ENCODE data around the gene IDH2. TPM values are rescaled to one million over a fixed set of nuclear protein-coding genes. Genes with fewer than 3 reads are reported as not detected.
A peak's percentile ranks its signal among the peaks of the same experiment; 100 is the strongest.

Gene IDH2
- total RNA-seq, 1 donor from 2014 or later: 93.1 TPM

DNA sequence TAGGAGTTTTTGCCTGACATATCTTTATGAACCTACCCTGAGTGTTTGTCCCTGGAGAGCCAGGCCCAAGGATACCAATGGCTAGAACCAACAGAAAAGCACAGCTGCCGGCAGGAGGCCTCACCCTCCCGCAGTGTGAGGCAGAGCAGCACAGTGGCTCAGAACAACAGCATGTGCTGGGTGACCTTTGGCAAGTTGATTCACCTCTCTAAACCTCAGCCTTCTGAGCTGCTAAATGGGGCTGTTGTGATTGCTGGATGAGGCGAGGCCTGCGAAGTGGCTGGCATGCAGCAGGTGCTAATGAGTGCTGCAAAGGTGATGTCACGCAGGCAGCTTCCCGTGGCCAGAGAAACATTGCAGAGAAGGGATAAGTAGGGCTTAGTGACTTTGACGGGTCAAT is 23.3 kb downstream of the IDH2 start:
- Mint-ChIP-seq H3K27ac (no peak overlapping the region), H3K9me3 (no peaks in the 10 kb centered on the region), H3K4me1 (peaks cover 8% of the 10 kb centered on the region), H3K4me3 (no peak overlapping the region), H3K36me3 (peaks cover 23% of the 10 kb centered on the region), H3K27me3 (ENCODE audit: insufficient read depth, low read depth) (peaks cover 2% of the 10 kb centered on the region)
- TF ChIP-seq EZH2phosphoT487 (IDR thresholded peaks at IDR 0.05) (no peak), EZH2 (IDR thresholded peaks at IDR 0.05) (no peak)
- TF ChIP-seq, protein P1, sequence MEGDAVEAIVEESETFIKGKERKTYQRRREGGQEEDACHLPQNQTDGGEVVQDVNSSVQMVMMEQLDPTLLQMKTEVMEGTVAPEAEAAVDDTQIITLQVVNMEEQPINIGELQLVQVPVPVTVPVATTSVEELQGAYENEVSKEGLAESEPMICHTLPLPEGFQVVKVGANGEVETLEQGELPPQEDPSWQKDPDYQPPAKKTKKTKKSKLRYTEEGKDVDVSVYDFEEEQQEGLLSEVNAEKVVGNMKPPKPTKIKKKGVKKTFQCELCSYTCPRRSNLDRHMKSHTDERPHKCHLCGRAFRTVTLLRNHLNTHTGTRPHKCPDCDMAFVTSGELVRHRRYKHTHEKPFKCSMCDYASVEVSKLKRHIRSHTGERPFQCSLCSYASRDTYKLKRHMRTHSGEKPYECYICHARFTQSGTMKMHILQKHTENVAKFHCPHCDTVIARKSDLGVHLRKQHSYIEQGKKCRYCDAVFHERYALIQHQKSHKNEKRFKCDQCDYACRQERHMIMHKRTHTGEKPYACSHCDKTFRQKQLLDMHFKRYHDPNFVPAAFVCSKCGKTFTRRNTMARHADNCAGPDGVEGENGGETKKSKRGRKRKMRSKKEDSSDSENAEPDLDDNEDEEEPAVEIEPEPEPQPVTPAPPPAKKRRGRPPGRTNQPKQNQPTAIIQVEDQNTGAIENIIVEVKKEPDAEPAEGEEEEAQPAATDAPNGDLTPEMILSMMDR (IDR thresholded peaks at IDR 0.05): no peak
- Histone ChIP-seq H3K4me1 (peaks cover 13% of the 10 kb centered on the region), H3F3A (ENCODE audit: low read depth) (peaks cover 32% of the 10 kb centered on the region), H3K27me3 (no peaks in the 10 kb centered on the region), H3K4me2 (no peak overlapping the region), H3K4me3 (no peak overlapping the region), H3K79me2 (ENCODE audit: low read depth) (no peaks in the 10 kb centered on the region), H3K36me3 (no peaks in the 10 kb centered on the region), H3K9me3 (ENCODE audit: low read depth) (no peaks in the 10 kb centered on the region), H3K9ac (no peak overlapping the region), H4K20me1 (ENCODE audit: low read depth) (peaks cover 24% of the 10 kb centered on the region), H3K27ac (peak overlapping the region; percentile 20), H2AFZ (replicated peaks) (no peak overlapping the region)
- DNase-seq (ENCODE audit: low spot score): no peak

DNA sequence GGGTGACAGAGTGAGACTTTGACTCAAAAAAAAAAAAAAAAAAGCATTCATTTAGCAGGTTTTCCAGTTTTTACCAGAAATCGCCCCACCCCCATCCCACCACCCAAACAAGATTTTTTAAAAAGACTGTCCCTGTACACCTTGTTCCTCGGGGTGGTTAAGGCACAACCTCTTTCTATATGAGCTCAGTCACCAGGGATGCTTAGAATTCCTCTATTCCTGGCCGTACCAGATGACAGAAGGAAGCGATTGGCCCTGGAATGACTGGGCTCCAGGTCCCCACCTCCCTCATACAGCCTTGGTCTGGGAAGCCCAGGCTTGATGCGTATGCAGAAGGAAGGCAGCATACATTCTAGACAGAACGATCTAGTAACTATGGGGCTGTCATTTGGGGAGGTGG is 25.6 kb downstream of the IDH2 start:
- no peak overlapping the region for H2AFZ ChIP-seq (replicated peaks)
- Mint-ChIP-seq H3K36me3 (peaks cover 14% of the 10 kb centered on the region), H3K27ac (no peak overlapping the region), H3K4me1 (peaks cover 8% of the 10 kb centered on the region), H3K4me3 (no peak overlapping the region), H3K9me3 (no peaks in the 10 kb centered on the region), H3K27me3 (ENCODE audit: insufficient read depth, low read depth) (peaks cover 4% of the 10 kb centered on the region)
- TF ChIP-seq EZH2phosphoT487 (IDR thresholded peaks at IDR 0.05) (no peak), EZH2 (IDR thresholded peaks at IDR 0.05) (no peak)
- TF ChIP-seq, protein P1 (IDR thresholded peaks at IDR 0.05): no peak
- H4K20me1 ChIP-seq (ENCODE audit: low read depth): peaks cover 26% of the 10 kb centered on the region
- H3K27me3 ChIP-seq: no peaks in the 10 kb centered on the region
- H3K4me2 ChIP-seq: no peak overlapping the region
- no peak for DNase-seq (ENCODE audit: low spot score)
- H3K36me3 ChIP-seq: no peaks in the 10 kb centered on the region
- H3F3A ChIP-seq (ENCODE audit: low read depth): peaks cover 21% of the 10 kb centered on the region
- no peak overlapping the region for H3K27ac ChIP-seq
- no peaks in the 10 kb centered on the region for H3K79me2 ChIP-seq (ENCODE audit: low read depth)
- no peak overlapping the region for H3K4me3 ChIP-seq
- peaks cover 6% of the 10 kb centered on the region for H3K4me1 ChIP-seq
- H3K9me3 ChIP-seq (ENCODE audit: low read depth): no peaks in the 10 kb centered on the region
- H3K9ac ChIP-seq: no peak overlapping the region

- Histone ChIP-seq H3K4me3 (no peak overlapping the region), H3K36me3 (no peaks in the 10 kb centered on the region)
- no peak overlapping the region for H3K27ac Mint-ChIP-seq
Observed at GRCh38 chr15:90075420-90076289, 26.6 kb downstream of the IDH2 start.

More at GRCh38 chr15:90075420-90076289, 26.6 kb downstream of the IDH2 start:
- no peaks in the 10 kb centered on the region for H3K79me2 ChIP-seq (ENCODE audit: low read depth)
- Mint-ChIP-seq H3K27me3 (ENCODE audit: insufficient read depth, low read depth) (peaks cover 5% of the 10 kb centered on the region), H3K9me3 (no peaks in the 10 kb centered on the region), H3K4me3 (peak overlapping the region; percentile 18), H3K4me1 (peaks cover 10% of the 10 kb centered on the region), H3K36me3 (peaks cover 14% of the 10 kb centered on the region)
- H3K27ac ChIP-seq: no peak overlapping the region
- peaks cover 21% of the 10 kb centered on the region for H3F3A ChIP-seq (ENCODE audit: low read depth)
- no peaks in the 10 kb centered on the region for H3K9me3 ChIP-seq (ENCODE audit: low read depth)
- peaks cover 27% of the 10 kb centered on the region for H4K20me1 ChIP-seq (ENCODE audit: low read depth)
- no peak overlapping the region for H3K9ac ChIP-seq
- peaks cover 6% of the 10 kb centered on the region for H3K4me1 ChIP-seq
- no peak overlapping the region for H2AFZ ChIP-seq (replicated peaks)
- H3K27me3 ChIP-seq: no peaks in the 10 kb centered on the region
- no peak overlapping the region for H3K4me2 ChIP-seq
- DNase-seq (ENCODE audit: low spot score): no peak
- TF ChIP-seq, protein P1 (IDR thresholded peaks at IDR 0.05): no peak
- TF ChIP-seq EZH2 (IDR thresholded peaks at IDR 0.05) (no peak), EZH2phosphoT487 (IDR thresholded peaks at IDR 0.05) (no peak)

All from neural progenitor cell (in vitro differentiated cells).